Suprapubic skin (tissue), 3 donors: ENCODE measurements around the gene EI24.

ENCODE experiments used
- EP300 ChIP-seq: sonication (generic); formaldehyde crosslinking; IDR thresholded peaks from one replicate; pipeline ENCODE4 v1.6.1; 2017; ENCODE audit warnings: antibody characterized with exemption
- POLR2A ChIP-seq, 2 donors: fragments of 450-650 bp; IDR thresholded peaks; one replicate each; pipeline ENCODE4 v1.6.1; 2017; ENCODE audit warnings: antibody characterized with exemption in 2 of 2, mild to moderate bottlenecking in 2 of 2, moderate library complexity in 2 of 2
- TF ChIP-seq, protein P1 (sequence below), 2 donors: fragments of 200-600 bp in 1 of 2; fragments of 450-650 bp in 1 of 2; sonication (generic) in 1 of 2; IDR thresholded peaks; one replicate each; pipeline ENCODE4 v1.5.1; 2016 to 2019; ENCODE audit warnings: antibody characterized with exemption in 2 of 2, mild to moderate bottlenecking in 1 of 2, moderate library complexity in 1 of 2

DNA sequence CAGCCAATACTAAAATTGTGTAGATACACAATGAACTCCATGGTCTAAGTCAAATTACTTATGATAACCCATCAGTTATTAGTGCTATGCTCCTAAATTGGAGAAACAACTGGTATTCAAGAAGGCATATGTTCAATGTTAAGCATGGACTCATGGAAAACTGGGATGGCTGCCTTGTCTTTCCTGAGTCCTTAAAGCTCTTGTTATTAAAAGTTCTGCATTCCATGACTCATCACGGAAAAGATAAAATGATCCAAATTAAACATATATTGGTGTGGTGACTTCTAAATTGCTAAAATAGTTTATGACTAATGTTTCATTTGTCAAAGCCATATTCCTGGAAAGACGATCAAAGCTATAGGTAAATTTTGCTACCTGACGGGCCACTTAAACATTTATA, 9.4 kb upstream of the EI24 start:
- no peak for TF ChIP-seq POLR2A (IDR thresholded peaks at IDR 0.05)
- TF ChIP-seq, protein P1, sequence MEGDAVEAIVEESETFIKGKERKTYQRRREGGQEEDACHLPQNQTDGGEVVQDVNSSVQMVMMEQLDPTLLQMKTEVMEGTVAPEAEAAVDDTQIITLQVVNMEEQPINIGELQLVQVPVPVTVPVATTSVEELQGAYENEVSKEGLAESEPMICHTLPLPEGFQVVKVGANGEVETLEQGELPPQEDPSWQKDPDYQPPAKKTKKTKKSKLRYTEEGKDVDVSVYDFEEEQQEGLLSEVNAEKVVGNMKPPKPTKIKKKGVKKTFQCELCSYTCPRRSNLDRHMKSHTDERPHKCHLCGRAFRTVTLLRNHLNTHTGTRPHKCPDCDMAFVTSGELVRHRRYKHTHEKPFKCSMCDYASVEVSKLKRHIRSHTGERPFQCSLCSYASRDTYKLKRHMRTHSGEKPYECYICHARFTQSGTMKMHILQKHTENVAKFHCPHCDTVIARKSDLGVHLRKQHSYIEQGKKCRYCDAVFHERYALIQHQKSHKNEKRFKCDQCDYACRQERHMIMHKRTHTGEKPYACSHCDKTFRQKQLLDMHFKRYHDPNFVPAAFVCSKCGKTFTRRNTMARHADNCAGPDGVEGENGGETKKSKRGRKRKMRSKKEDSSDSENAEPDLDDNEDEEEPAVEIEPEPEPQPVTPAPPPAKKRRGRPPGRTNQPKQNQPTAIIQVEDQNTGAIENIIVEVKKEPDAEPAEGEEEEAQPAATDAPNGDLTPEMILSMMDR (IDR thresholded peaks at IDR 0.05) = no peak
- no peak for TF ChIP-seq EP300
